ENCODE measurements around the gene PROK1.

PROK1 gene

GRCh38 chr1:110465814-110466380 lies 14.9 kb downstream of the PROK1 start:
- FAIRE-seq (no peak), DNase-seq (ENCODE audit: insufficient read length, low spot score) (no peak)
- TF ChIP-seq, protein P1, sequence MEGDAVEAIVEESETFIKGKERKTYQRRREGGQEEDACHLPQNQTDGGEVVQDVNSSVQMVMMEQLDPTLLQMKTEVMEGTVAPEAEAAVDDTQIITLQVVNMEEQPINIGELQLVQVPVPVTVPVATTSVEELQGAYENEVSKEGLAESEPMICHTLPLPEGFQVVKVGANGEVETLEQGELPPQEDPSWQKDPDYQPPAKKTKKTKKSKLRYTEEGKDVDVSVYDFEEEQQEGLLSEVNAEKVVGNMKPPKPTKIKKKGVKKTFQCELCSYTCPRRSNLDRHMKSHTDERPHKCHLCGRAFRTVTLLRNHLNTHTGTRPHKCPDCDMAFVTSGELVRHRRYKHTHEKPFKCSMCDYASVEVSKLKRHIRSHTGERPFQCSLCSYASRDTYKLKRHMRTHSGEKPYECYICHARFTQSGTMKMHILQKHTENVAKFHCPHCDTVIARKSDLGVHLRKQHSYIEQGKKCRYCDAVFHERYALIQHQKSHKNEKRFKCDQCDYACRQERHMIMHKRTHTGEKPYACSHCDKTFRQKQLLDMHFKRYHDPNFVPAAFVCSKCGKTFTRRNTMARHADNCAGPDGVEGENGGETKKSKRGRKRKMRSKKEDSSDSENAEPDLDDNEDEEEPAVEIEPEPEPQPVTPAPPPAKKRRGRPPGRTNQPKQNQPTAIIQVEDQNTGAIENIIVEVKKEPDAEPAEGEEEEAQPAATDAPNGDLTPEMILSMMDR (IDR thresholded peaks at IDR 0.05; ENCODE audit: insufficient read depth, missing control alignments): no peak

DNA sequence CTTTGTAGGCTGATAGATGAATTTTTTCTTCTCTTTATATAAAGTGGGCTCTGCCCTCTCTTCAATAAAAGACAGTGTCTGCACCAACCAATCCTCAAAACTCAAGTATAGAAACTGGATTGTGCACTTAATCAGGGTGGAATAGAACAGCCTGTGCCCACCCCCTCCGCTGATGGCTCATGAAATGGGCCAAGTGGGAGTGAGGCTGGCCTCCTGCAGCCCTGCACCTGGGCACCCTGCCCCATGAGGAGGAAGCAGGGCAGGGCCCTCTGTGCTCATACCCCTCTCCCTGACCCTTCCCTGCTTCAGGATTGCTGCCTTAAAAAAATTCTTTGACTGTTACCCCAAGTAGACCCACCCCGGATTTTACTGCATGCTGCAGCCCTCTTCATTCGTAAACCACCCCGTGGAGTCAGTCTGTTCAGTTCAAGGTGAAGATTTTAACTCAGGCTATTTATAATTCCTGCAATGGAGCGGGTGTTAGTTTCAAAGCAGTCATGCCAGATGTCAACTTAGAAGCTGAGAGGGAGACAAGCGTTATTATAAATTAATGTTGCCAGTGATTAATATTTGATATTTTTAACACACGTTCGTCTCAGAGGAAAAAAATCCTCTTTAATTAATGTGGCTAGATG lies 15.8 kb downstream of the PROK1 start:
- TF ChIP-seq, protein P1 (IDR thresholded peaks at IDR 0.05; ENCODE audit: insufficient read depth, missing control alignments): no peak
- DNase-seq (ENCODE audit: insufficient read length, low spot score): no peak
- FAIRE-seq: no peak

- TF ChIP-seq, protein P1 (IDR thresholded peaks at IDR 0.05; ENCODE audit: insufficient read depth, missing control alignments): no peak
- FAIRE-seq (no peak), DNase-seq (ENCODE audit: insufficient read length, low spot score) (no peak)
Observed at GRCh38 chr1:110471131-110471530, 20.2 kb downstream of the PROK1 start.

DNA sequence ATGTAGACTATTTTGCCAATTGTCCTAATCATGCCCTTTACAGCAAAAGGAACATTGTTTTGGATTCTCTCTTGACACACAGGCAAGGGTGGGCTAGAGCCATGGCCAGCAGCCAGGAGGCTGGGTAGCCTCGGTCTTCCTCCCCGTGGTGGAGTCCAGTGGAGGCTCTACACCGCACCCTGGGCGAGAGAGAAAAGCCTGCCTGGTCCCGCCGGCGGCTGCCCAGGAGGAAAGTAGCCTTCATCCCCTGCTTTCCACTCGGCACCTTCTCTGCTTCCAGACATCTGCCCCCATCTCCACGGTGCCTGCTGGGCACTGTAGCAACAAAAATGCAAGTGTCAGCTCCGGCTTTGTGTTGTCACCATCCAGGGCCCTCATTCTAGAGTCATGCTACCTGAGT lies 21.6 kb downstream of the PROK1 start:
- DNase-seq (ENCODE audit: insufficient read length, low spot score) (no peak), FAIRE-seq (no peak)
- TF ChIP-seq, protein P1 (IDR thresholded peaks at IDR 0.05; ENCODE audit: insufficient read depth, missing control alignments): no peak

GRCh38 chr1:110474444-110474843 lies 23.5 kb downstream of the PROK1 start:
- no peak for FAIRE-seq
- no peak for DNase-seq (ENCODE audit: insufficient read length, low spot score)
- TF ChIP-seq, protein P1 (IDR thresholded peaks at IDR 0.05; ENCODE audit: insufficient read depth, missing control alignments): no peak

- TF ChIP-seq, protein P1 (IDR thresholded peaks at IDR 0.05; ENCODE audit: insufficient read depth, missing control alignments): no peak
- no peak for FAIRE-seq
- no peak for DNase-seq (ENCODE audit: insufficient read length, low spot score)
Observed at GRCh38 chr1:110475362-110476027, 24.5 kb downstream of the PROK1 start.
